ENCODE data around the gene HIVEP2.

The HIVEP2 gene

GRCh38 chr6:142870787-142871415, 74.1 kb downstream of the HIVEP2 start:
- peaks cover 33 to 65% (median 50%) of the 10 kb centered on the region in 10 experiments for H3K4me1 ChIP-seq

GRCh38 chr6:142868917-142869316, 76.1 kb downstream of the HIVEP2 start:
- H4K20me1 ChIP-seq = peaks cover 0 to 40% (median 0%) of the 10 kb centered on the region in 11 experiments; a peak in 5 of 22 replicates
- no peak for TF ChIP-seq Cebpa-rat (IDR thresholded peaks at IDR 0.05)

More at GRCh38 chr6:142870787-142871415, 74.1 kb downstream of the HIVEP2 start:
- Histone ChIP-seq H3K36me3 (peaks cover 0 to 21% (median 13%) of the 10 kb centered on the region in 11 experiments; a peak in 13 of 22 replicates), H4K20me1 (peaks cover 0 to 50% (median 0%) of the 10 kb centered on the region in 11 experiments; a peak in 5 of 22 replicates), H3K27me3 (no peaks in the 10 kb centered on the region), H3K4me3 (no peak overlapping the region), H3K9me3 (replicated peaks in 1 of 11) (peaks cover 0 to 12% (median 0%) of the 10 kb centered on the region in 11 experiments; a peak in 4 of 22 replicates), H3K4me2 (peak overlapping the region in 4 of 11 experiments; percentile 10 to 68 (median 50); a peak in 4 of 22 replicates), H3K27ac (no peak overlapping the region), H3K9ac (no peak overlapping the region)
- peak in 3 of 11 experiments; percentile 20 to 37 (median 25); a peak in 1 of 22 replicates for TF ChIP-seq Cebpa-rat (IDR thresholded peaks at IDR 0.05)

GRCh38 chr6:142867988-142868812, 76.8 kb downstream of the HIVEP2 start:
- H3K9ac ChIP-seq = no peak overlapping the region
- peaks cover 0 to 12% (median 0%) of the 10 kb centered on the region in 11 experiments; a peak in 3 of 22 replicates for H3K9me3 ChIP-seq (replicated peaks in 1 of 11)
- peak overlapping the region in 1 of 10 experiments; percentile 6; a peak in 1 of 20 replicates for H3K4me3 ChIP-seq
- peak overlapping the region in 9 of 11 experiments; percentile 0 to 50 (median 21); a peak in 13 of 22 replicates for H3K27ac ChIP-seq
- H3K4me2 ChIP-seq = peak overlapping the region; percentile 27 to 72 (median 54); a peak in 21 of 22 replicates
- peaks cover 0 to 37% (median 0%) of the 10 kb centered on the region in 11 experiments; a peak in 5 of 22 replicates for H4K20me1 ChIP-seq
- no peak; a peak in 1 of 22 replicates for TF ChIP-seq Cebpa-rat (IDR thresholded peaks at IDR 0.05)
- peaks cover 0 to 19% (median 11%) of the 10 kb centered on the region in 11 experiments; a peak in 13 of 22 replicates for H3K36me3 ChIP-seq
- H3K4me1 ChIP-seq = peaks cover 28 to 53% (median 41%) of the 10 kb centered on the region in 10 experiments
- no peaks in the 10 kb centered on the region for H3K27me3 ChIP-seq

More at GRCh38 chr6:142868917-142869316, 76.1 kb downstream of the HIVEP2 start:
- Histone ChIP-seq H3K4me2 (peak overlapping the region in 7 of 11 experiments; percentile 12 to 54 (median 25); a peak in 3 of 22 replicates), H3K9ac (no peak overlapping the region), H3K27ac (no peak overlapping the region), H3K9me3 (replicated peaks in 1 of 11) (peaks cover 0 to 12% (median 0%) of the 10 kb centered on the region in 11 experiments; a peak in 4 of 22 replicates), H3K4me1 (peaks cover 28 to 54% (median 45%) of the 10 kb centered on the region in 10 experiments), H3K36me3 (peaks cover 0 to 19% (median 11%) of the 10 kb centered on the region in 11 experiments; a peak in 13 of 22 replicates), H3K4me3 (no peak overlapping the region), H3K27me3 (no peaks in the 10 kb centered on the region)

GRCh38 chr6:142867355-142867801, 77.6 kb downstream of the HIVEP2 start:
- no peak for TF ChIP-seq Cebpa-rat (IDR thresholded peaks at IDR 0.05)
- Histone ChIP-seq H3K9ac (no peak overlapping the region), H4K20me1 (peaks cover 0 to 30% (median 0%) of the 10 kb centered on the region in 11 experiments; a peak in 5 of 22 replicates), H3K4me1 (peaks cover 25 to 48% (median 33%) of the 10 kb centered on the region in 10 experiments), H3K9me3 (replicated peaks in 1 of 11) (peaks cover 0 to 12% (median 0%) of the 10 kb centered on the region in 11 experiments; a peak in 3 of 22 replicates), H3K27ac (peak overlapping the region in 7 of 11 experiments; percentile 12 to 50 (median 26); a peak in 6 of 22 replicates), H3K27me3 (no peaks in the 10 kb centered on the region), H3K36me3 (peaks cover 0 to 16% (median 11%) of the 10 kb centered on the region in 11 experiments; a peak in 13 of 22 replicates), H3K4me2 (peak overlapping the region; percentile 27 to 72 (median 54); a peak in 19 of 22 replicates), H3K4me3 (no peak overlapping the region)

- H3K36me3 ChIP-seq = peaks cover 0 to 14% (median 5%) of the 10 kb centered on the region in 11 experiments; a peak in 12 of 22 replicates
- H3K9me3 ChIP-seq (replicated peaks in 1 of 11) = no peaks in the 10 kb centered on the region; a peak in 1 of 22 replicates
- H3K4me1 ChIP-seq = peaks cover 15 to 37% (median 23%) of the 10 kb centered on the region in 10 experiments
- no peak overlapping the region for H3K4me2 ChIP-seq
- H3K27me3 ChIP-seq = no peaks in the 10 kb centered on the region
- H3K4me3 ChIP-seq = no peak overlapping the region
- peaks cover 0 to 26% (median 0%) of the 10 kb centered on the region in 11 experiments; a peak in 7 of 22 replicates for H4K20me1 ChIP-seq
- no peak overlapping the region for H3K27ac ChIP-seq
- no peak overlapping the region for H3K9ac ChIP-seq
- no peak for TF ChIP-seq Cebpa-rat (IDR thresholded peaks at IDR 0.05)
These were observed 81.0 kb downstream of the HIVEP2 start for GRCh38 chr6:142863981-142864380.

GRCh38 chr6:142861711-142862110, 83.3 kb downstream of the HIVEP2 start:
- no peak overlapping the region for H3K9ac ChIP-seq

GRCh38 chr6:142860498-142860897, 84.5 kb downstream of the HIVEP2 start:
- Histone ChIP-seq H4K20me1 (peaks cover 0 to 43% (median 0%) of the 10 kb centered on the region in 11 experiments; a peak in 8 of 22 replicates), H3K4me1 (peaks cover 27 to 42% (median 39%) of the 10 kb centered on the region in 10 experiments), H3K9ac (no peak overlapping the region), H3K9me3 (replicated peaks in 1 of 11) (no peaks in the 10 kb centered on the region; a peak in 1 of 22 replicates), H3K4me2 (no peak overlapping the region), H3K4me3 (no peak overlapping the region), H3K27me3 (no peaks in the 10 kb centered on the region), H3K27ac (no peak overlapping the region), H3K36me3 (peaks cover 0 to 15% (median 4%) of the 10 kb centered on the region in 11 experiments; a peak in 11 of 22 replicates)
- TF ChIP-seq Cebpa-rat (IDR thresholded peaks at IDR 0.05) = no peak

More at GRCh38 chr6:142861711-142862110, 83.3 kb downstream of the HIVEP2 start:
- H3K4me3 ChIP-seq = no peak overlapping the region
- H3K36me3 ChIP-seq = peaks cover 0 to 14% (median 5%) of the 10 kb centered on the region in 11 experiments; a peak in 12 of 22 replicates
- no peaks in the 10 kb centered on the region; a peak in 1 of 22 replicates for H3K9me3 ChIP-seq (replicated peaks in 1 of 11)
- H3K4me1 ChIP-seq = peaks cover 17 to 37% (median 28%) of the 10 kb centered on the region in 10 experiments
- H3K27me3 ChIP-seq = no peaks in the 10 kb centered on the region
- H3K27ac ChIP-seq = no peak overlapping the region
- H3K4me2 ChIP-seq = peak overlapping the region in 4 of 11 experiments; percentile 13 to 29 (median 22); a peak in 3 of 22 replicates
- H4K20me1 ChIP-seq = peaks cover 0 to 37% (median 0%) of the 10 kb centered on the region in 11 experiments; a peak in 8 of 22 replicates
- TF ChIP-seq Cebpa-rat (IDR thresholded peaks at IDR 0.05) = no peak

Measured in BLaER1 treated with 17β-estradiol and CSF1 and Interleukin-3, amounts not matched to agents 10 nM and 100 nM (cell line).